Activated CD4-positive, alpha-beta T cell treated with anti-CD3 and anti-CD28 coated beads, Interleukin-2, amount 10 ng/mL, durations not matched to agents 7 days and 5 days (primary cell): ENCODE measurements around the gene OR6C68. TPM values are rescaled to one million over a fixed set of nuclear protein-coding genes. Genes with fewer than 3 reads are reported as not detected.

Experiments
- CTCF ChIA-PET: fragments of 350-600 bp; sonication (Branson Sonifier 250); formaldehyde crosslinking; loops from one replicate; lab custom pipeline; 2021; ENCODE audit warnings: antibody characterized with exemption; lab: Charles Lee
- POLR2A ChIA-PET: fragments of 350-600 bp; sonication (Branson Sonifier 250); formaldehyde crosslinking; loops from one replicate; lab custom pipeline; 2021; ENCODE audit warnings: antibody characterized with exemption; lab: Charles Lee
- DNase-seq: peaks from one replicate; pipeline ENCODE4 v3.0.0-alpha.2; 2020
- H3K27ac Mint-ChIP-seq: one replicate; pipeline ENCODE4 v1.8.0; 2021; ENCODE audit warnings: mild to moderate bottlenecking, moderate library complexity, mixed read lengths
- H3K27me3 Mint-ChIP-seq: one replicate; pipeline ENCODE4 v1.8.0; 2021; ENCODE audit warnings: mixed read lengths
- H3K36me3 Mint-ChIP-seq: one replicate; pipeline ENCODE4 v1.8.0; 2021; ENCODE audit warnings: low read depth, mixed read lengths
- H3K4me1 Mint-ChIP-seq: one replicate; pipeline ENCODE4 v1.8.0; 2021; ENCODE audit warnings: mixed read lengths
- H3K4me3 Mint-ChIP-seq: one replicate; pipeline ENCODE4 v1.8.0; 2021; ENCODE audit warnings: mild to moderate bottlenecking, moderate library complexity, mixed read lengths
- H3K9me3 Mint-ChIP-seq: one replicate; pipeline ENCODE4 v1.8.0; 2021; ENCODE audit warnings: mixed read lengths
- total RNA-seq, 2 experiments: library from RNA; stranded (reverse); gene quantifications; one replicate each; pipeline ENCODE4 v1.2.3, GENCODE V29; 2021

OR6C68 gene
- total RNA-seq, 2 experiments from 2014 or later: not detected

GRCh38 chr12:55499231-55499630 is 7.1 kb downstream of the OR6C68 start:
- Mint-ChIP-seq H3K27me3 (peaks cover 4% of the 10 kb centered on the region), H3K4me1 (peaks cover 2% of the 10 kb centered on the region), H3K36me3 (no peaks in the 10 kb centered on the region), H3K4me3 (no peak overlapping the region), H3K27ac (no peak overlapping the region), H3K9me3 (no peaks in the 10 kb centered on the region)
- ChIA-PET CTCF (no interaction called here), POLR2A (no interaction called here)
- no peak for DNase-seq

GRCh38 chr12:55499810-55500252 is 7.7 kb downstream of the OR6C68 start:
- Mint-ChIP-seq H3K27me3 (peaks cover 4% of the 10 kb centered on the region), H3K4me1 (peaks cover 2% of the 10 kb centered on the region), H3K4me3 (no peak overlapping the region), H3K36me3 (no peaks in the 10 kb centered on the region), H3K9me3 (no peaks in the 10 kb centered on the region), H3K27ac (no peak overlapping the region)
- POLR2A ChIA-PET: no interaction called here
- no peak for DNase-seq
- CTCF ChIA-PET: no interaction called here

GRCh38 chr12:55501601-55502000 is 9.4 kb downstream of the OR6C68 start:
- no peak overlapping the region for H3K4me3 Mint-ChIP-seq
- peaks cover 2% of the 10 kb centered on the region for H3K4me1 Mint-ChIP-seq
- H3K27ac Mint-ChIP-seq: no peak overlapping the region
- no peaks in the 10 kb centered on the region for H3K9me3 Mint-ChIP-seq
- ChIA-PET CTCF (no interaction called here), POLR2A (no interaction called here)
- no peak for DNase-seq
- H3K36me3 Mint-ChIP-seq: no peaks in the 10 kb centered on the region
- H3K27me3 Mint-ChIP-seq: peaks cover 2% of the 10 kb centered on the region

GRCh38 chr12:55515696-55516095 is 23.5 kb downstream of the OR6C68 start:
- Mint-ChIP-seq H3K4me3 (no peak overlapping the region), H3K9me3 (peaks cover 2% of the 10 kb centered on the region), H3K27ac (no peak overlapping the region), H3K27me3 (peaks cover 3% of the 10 kb centered on the region), H3K4me1 (no peaks in the 10 kb centered on the region), H3K36me3 (no peaks in the 10 kb centered on the region)
- ChIA-PET POLR2A (no interaction called here), CTCF (no interaction called here)
- DNase-seq: no peak

DNA sequence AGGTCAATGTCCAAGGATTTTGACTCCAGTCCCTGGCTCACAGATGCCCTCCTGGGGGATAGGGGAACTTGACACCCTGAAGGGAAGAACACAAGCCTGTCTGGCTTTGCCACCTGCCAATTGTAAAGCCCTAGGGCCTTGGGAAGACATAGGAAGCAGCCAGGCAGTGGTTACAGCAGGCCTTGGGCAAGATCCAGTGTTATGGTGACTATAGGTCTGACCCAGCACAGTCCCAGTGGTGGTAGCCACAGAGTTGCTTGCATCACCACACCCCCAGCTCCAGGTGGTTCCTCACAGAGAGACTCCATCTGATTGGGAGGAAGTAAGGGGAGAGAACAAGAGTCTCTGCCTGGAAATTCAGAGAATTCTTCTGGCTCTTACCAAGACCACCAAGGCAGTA is 24.2 kb downstream of the OR6C68 start:
- Mint-ChIP-seq H3K9me3 (peaks cover 2% of the 10 kb centered on the region), H3K36me3 (no peaks in the 10 kb centered on the region), H3K27me3 (peaks cover 3% of the 10 kb centered on the region), H3K27ac (no peak overlapping the region), H3K4me3 (no peak overlapping the region), H3K4me1 (no peaks in the 10 kb centered on the region)
- ChIA-PET POLR2A (no interaction called here), CTCF (no interaction called here)
- no peak for DNase-seq

Other genes starting within 250 kb of the OR6C68 start
- gene OR6C74, start 247.8 kb upstream of the OR6C68 start, total RNA-seq: not detected
- not detected for gene OR6C6, start 195.8 kb upstream of the OR6C68 start, total RNA-seq
- not detected for gene OR6C1, start 178.0 kb upstream of the OR6C68 start, total RNA-seq
- gene OR6C3, start 161.6 kb upstream of the OR6C68 start, total RNA-seq: not detected
- not detected for gene OR6C75, start 129.4 kb upstream of the OR6C68 start, total RNA-seq
- not detected for gene OR6C65, start 91.8 kb upstream of the OR6C68 start, total RNA-seq
- not detected for gene OR6C76, start 66.1 kb upstream of the OR6C68 start, total RNA-seq
- gene OR6C2, start 48.3 kb upstream of the OR6C68 start, total RNA-seq: not detected
- gene OR6C70, start 22.2 kb upstream of the OR6C68 start, total RNA-seq: not detected
- gene OR6C4, start 57.2 kb downstream of the OR6C68 start, total RNA-seq: not detected
- gene OR2AP1, start 80.1 kb downstream of the OR6C68 start, total RNA-seq: not detected
- gene OR10P1, start 144.5 kb downstream of the OR6C68 start, total RNA-seq: not detected
- 1 to 10 TPM; 3.1 TPM for gene ITGA7, start 215.5 kb downstream of the OR6C68 start, total RNA-seq
- 100 to 1,000 TPM; 164 to 181 TPM for gene BLOC1S1, start 223.7 kb downstream of the OR6C68 start, total RNA-seq
- gene RDH5, start 228.0 kb downstream of the OR6C68 start, total RNA-seq: 10 to 100 TPM; 23.3 to 25.8 TPM
- 100 to 1,000 TPM; 108 to 116 TPM for gene CD63, start 236.6 kb downstream of the OR6C68 start, total RNA-seq